Tibial artery (tissue), 4 donors: Measurements from ENCODE around the gene WASHC2A.
"Not testable (repeated sequence)": the region's sequence is repeated elsewhere in the genome, so short reads cannot be mapped to it uniquely, and the experiment has no call there.

Source experiments
- DNase-seq, 2 donors: peaks; one replicate each; pipeline ENCODE4 v3.0.0-alpha.2; 2019
- H3K27ac ChIP-seq, 2 donors: fragments of 200-600 bp; sonication (generic) in 1 of 2; 1 replicate in 1 of 2; 2 replicates in 1 of 2; pipeline ENCODE4 v1.5.1; 2018 to 2019; ENCODE audit warnings: mild to moderate bottlenecking in 1 of 2
- H3K27me3 ChIP-seq, 2 donors: fragments of 200-600 bp; sonication (generic) in 1 of 2; one replicate each; pipeline versions ENCODE4 v1.5.1 to v1.6.0; 2016 to 2019
- H3K36me3 ChIP-seq, 3 donors: fragments of 200-600 bp; sonication (generic) in 2 of 3; one replicate each; pipeline ENCODE4 v1.5.1; 2016 to 2019; ENCODE audit warnings: mild to moderate bottlenecking in 2 of 3
- H3K4me1 ChIP-seq, 4 donors: fragments of 200-600 bp; sonication (generic) in 2 of 4; 1 replicate in 3 of 4; 2 replicates in 1 of 4; pipeline ENCODE4 v1.5.1; 2016 to 2019
- H3K4me3 ChIP-seq, 2 donors: fragments of 200-600 bp; sonication (generic) in 1 of 2; 1 replicate in 1 of 2; 2 replicates in 1 of 2; pipeline ENCODE4 v1.5.1; 2018 to 2019; ENCODE audit warnings: mild to moderate bottlenecking in 2 of 2
- H3K9me3 ChIP-seq, 3 donors: fragments of 200-600 bp; sonication (generic) in 1 of 3; one replicate each; pipeline ENCODE4 v1.5.1; 2016 to 2019
- CTCF ChIP-seq, 2 experiments: fragments of 200-600 bp in 1 of 2; fragments of 450-650 bp in 1 of 2; IDR thresholded peaks; one replicate each; pipeline ENCODE4 v1.5.1; 2017 to 2019; ENCODE audit warnings: antibody characterized with exemption in 2 of 2, mild to moderate bottlenecking in 1 of 2, moderate library complexity in 1 of 2
- intact Hi-C: fragments of 100-400 bp; cut with DNase I; formaldehyde crosslinking; loops from one replicate; pipeline ENCODE4 v1.15.0; 2023; ENCODE audit warnings: low total_unique reads

WASHC2A gene

GRCh38 chr10:50152792-50153272 is 85.1 kb downstream of the WASHC2A start:
- Histone ChIP-seq H3K27me3 (peaks cover 0 to 4% of the 10 kb centered on the region in 2 donors), H3K4me1 (peaks cover 0 to 5% (median 2%) of the 10 kb centered on the region in 4 donors), H3K4me3 (no peak overlapping the region), H3K9me3 (no peaks in the 10 kb centered on the region), H3K36me3 (no peaks in the 10 kb centered on the region), H3K27ac (no peak overlapping the region)
- TF ChIP-seq CTCF (IDR thresholded peaks at IDR 0.05), result no peak
- DNase-seq, result no peak
- intact Hi-C loops, result no loop called here

DNA sequence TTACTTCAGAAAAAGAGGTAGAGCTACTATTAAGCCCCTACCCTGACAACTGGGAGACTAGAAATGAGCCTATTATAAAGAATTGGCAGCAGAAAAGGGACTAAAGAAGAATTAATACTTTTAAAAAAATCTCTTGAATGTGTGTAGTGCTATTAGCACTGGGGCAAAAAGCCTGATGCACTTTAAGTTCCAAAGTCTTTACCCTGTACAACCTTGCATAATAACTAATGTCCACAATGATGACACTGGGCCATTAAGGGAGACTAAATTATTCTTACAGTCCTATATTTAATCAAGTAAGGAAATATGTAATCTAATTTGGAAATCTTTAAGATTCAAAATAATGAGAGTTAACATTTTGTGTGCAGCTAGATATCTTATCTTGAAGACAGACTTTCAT is 90.1 kb downstream of the WASHC2A start:
- H3K9me3 ChIP-seq, intact Hi-C loops: not testable (repeated sequence)

DNA sequence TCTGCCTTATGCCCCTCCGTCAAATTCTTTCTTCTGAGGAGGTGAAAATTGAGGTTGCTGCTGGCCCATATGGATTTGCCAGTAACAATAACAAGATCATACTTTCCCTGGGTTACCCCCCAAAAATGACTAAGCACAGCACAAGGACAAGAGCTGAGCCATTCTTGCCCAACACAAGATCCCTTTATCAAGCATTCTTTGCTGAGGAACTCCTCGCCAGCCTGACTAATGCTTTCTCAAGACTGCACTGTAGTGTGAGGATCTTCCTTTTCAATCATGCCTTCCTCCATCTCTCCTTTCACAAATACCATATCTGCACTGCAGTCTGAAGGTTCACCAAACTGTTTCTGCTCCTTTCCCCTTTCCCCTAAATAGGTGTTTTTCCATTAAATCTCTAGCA is 92.1 kb downstream of the WASHC2A start:
- H3K27ac ChIP-seq, H3K36me3 ChIP-seq, H3K4me1 ChIP-seq, H3K4me3 ChIP-seq, H3K27me3 ChIP-seq, H3K9me3 ChIP-seq, DNase-seq, intact Hi-C loops: not testable (repeated sequence)

More for the DNA sequence above, 90.1 kb downstream of the WASHC2A start:
- H3K27me3 ChIP-seq, H3K4me1 ChIP-seq, DNase-seq, H3K36me3 ChIP-seq, H3K27ac ChIP-seq, H3K4me3 ChIP-seq: not testable (repeated sequence)

DNA sequence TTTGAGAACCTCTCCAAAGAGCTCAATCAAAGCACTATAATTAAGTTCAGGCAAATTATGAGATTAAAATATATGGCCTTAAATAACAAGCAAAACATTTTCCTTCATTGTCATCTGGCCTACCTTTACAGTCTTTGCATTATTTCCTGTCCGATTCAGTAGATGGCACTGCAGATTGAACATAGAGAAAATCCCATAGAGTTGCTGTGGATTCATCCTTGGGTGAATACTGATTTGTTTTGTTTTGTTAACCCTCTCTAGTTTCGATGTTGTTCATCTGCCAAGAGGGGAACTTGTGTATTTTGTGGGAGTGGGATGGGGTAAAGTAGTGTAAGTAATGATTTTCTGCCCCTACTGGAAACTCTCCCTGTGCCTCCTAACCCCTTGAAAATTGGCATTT is 97.3 kb downstream of the WASHC2A start:
- intact Hi-C loops, H3K36me3 ChIP-seq, H3K4me3 ChIP-seq, H3K4me1 ChIP-seq, H3K27me3 ChIP-seq, H3K27ac ChIP-seq, DNase-seq, H3K9me3 ChIP-seq: not testable (repeated sequence)

- H3K9me3 ChIP-seq, H3K27me3 ChIP-seq, H3K4me3 ChIP-seq, intact Hi-C loops, DNase-seq, H3K4me1 ChIP-seq, H3K27ac ChIP-seq, H3K36me3 ChIP-seq: not testable (repeated sequence)
Observed at GRCh38 chr10:50167833-50168232, 100.1 kb downstream of the WASHC2A start.

- intact Hi-C loops, H3K27me3 ChIP-seq, H3K4me1 ChIP-seq, H3K9me3 ChIP-seq, H3K27ac ChIP-seq, DNase-seq, H3K36me3 ChIP-seq, H3K4me3 ChIP-seq: not testable (repeated sequence)
Observed at GRCh38 chr10:50169506-50169905, 101.8 kb downstream of the WASHC2A start.

DNA sequence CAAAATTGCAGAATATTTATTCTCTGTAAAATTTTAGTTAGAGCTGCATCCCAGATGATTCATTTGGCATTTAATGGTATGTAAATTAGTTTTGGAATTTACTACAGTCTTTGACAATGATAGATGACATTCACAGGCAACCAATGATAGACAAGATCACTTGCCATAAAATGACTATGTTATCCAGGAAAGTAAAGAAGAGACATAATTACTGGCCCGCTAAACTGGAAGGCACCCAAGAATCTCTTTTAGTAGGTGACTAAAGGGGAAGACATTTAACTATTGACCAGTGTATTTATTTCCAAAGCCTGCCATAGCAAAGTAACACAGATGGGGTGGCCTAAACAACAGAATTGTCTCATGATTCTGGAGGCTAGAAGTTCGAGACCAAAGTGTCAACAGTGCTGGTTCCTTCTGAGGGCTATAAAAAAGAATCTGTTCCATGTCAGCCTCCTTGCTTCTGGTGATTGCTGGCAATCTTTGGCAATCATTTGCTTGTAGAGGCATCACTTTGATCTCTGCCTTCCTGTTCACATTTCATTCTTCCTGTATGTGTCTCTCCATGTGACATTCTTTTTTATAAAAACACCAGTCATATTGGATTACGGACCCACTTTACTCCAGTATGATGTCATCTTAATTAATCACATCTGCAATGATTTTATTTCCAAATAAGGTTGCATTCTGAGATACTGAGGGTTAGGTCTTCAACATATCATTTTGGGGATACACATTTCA is 107.2 kb downstream of the WASHC2A start:
- not testable (repeated sequence) for H3K4me1 ChIP-seq, H3K4me3 ChIP-seq, H3K27me3 ChIP-seq, DNase-seq, H3K27ac ChIP-seq, H3K36me3 ChIP-seq, H3K9me3 ChIP-seq
- intact Hi-C loops, result loop anchor here (5.0 kb wide), 1 partner anchor 452 kb away; no protein-coding TSS in a partner anchor
